HL-60 (cell line): ENCODE results near the gene MYO10.

Experiments
- POLR2AphosphoS5 ChIP-seq: IDR thresholded peaks from 2 replicates; pipeline ENCODE4 v1.6.1; 2012; ENCODE audit warnings: low read depth
- TF ChIP-seq, protein P1 (sequence below): IDR thresholded peaks from one replicate; pipeline ENCODE4 v1.5.1; 2011; ENCODE audit warnings: low read length, control low read depth, inconsistent platforms; ENCODE audit not compliant: insufficient read depth
- TF ChIP-seq, protein P2 (sequence below): IDR thresholded peaks from 2 replicates; pipeline ENCODE4 v1.6.1; 2012; ENCODE audit warnings: low read depth; ENCODE audit not compliant: insufficient replicate concordance

DNA sequence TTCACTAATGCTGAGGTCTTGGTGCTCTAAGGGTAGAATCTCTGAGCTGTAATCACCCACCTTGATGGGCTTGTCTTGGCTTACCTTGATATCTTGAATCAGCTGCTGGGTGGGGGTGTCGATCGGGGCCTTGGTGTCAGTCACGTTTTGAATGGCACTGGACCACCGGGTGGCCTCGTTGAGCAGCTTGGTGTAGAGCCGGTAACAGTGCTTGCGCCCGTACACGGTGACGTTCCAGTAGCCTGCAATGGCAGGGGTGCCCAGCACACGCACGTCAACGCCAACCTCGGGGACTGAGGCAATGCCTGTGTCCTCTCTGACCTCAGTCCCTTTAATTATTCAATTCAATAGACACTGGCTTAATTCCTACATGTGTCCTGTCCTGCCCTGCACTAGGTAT lies 256.2 kb downstream of the MYO10 start:
- TF ChIP-seq, protein P1, sequence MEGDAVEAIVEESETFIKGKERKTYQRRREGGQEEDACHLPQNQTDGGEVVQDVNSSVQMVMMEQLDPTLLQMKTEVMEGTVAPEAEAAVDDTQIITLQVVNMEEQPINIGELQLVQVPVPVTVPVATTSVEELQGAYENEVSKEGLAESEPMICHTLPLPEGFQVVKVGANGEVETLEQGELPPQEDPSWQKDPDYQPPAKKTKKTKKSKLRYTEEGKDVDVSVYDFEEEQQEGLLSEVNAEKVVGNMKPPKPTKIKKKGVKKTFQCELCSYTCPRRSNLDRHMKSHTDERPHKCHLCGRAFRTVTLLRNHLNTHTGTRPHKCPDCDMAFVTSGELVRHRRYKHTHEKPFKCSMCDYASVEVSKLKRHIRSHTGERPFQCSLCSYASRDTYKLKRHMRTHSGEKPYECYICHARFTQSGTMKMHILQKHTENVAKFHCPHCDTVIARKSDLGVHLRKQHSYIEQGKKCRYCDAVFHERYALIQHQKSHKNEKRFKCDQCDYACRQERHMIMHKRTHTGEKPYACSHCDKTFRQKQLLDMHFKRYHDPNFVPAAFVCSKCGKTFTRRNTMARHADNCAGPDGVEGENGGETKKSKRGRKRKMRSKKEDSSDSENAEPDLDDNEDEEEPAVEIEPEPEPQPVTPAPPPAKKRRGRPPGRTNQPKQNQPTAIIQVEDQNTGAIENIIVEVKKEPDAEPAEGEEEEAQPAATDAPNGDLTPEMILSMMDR = no peak
- TF ChIP-seq, protein P2, sequence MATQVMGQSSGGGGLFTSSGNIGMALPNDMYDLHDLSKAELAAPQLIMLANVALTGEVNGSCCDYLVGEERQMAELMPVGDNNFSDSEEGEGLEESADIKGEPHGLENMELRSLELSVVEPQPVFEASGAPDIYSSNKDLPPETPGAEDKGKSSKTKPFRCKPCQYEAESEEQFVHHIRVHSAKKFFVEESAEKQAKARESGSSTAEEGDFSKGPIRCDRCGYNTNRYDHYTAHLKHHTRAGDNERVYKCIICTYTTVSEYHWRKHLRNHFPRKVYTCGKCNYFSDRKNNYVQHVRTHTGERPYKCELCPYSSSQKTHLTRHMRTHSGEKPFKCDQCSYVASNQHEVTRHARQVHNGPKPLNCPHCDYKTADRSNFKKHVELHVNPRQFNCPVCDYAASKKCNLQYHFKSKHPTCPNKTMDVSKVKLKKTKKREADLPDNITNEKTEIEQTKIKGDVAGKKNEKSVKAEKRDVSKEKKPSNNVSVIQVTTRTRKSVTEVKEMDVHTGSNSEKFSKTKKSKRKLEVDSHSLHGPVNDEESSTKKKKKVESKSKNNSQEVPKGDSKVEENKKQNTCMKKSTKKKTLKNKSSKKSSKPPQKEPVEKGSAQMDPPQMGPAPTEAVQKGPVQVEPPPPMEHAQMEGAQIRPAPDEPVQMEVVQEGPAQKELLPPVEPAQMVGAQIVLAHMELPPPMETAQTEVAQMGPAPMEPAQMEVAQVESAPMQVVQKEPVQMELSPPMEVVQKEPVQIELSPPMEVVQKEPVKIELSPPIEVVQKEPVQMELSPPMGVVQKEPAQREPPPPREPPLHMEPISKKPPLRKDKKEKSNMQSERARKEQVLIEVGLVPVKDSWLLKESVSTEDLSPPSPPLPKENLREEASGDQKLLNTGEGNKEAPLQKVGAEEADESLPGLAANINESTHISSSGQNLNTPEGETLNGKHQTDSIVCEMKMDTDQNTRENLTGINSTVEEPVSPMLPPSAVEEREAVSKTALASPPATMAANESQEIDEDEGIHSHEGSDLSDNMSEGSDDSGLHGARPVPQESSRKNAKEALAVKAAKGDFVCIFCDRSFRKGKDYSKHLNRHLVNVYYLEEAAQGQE = no peak
- TF ChIP-seq POLR2AphosphoS5 = no peak
